ENCODE data around the gene IFT80. TPM values are rescaled to one million over a fixed set of nuclear protein-coding genes. Genes with fewer than 3 reads are reported as not detected.
A peak's percentile ranks its signal among the peaks of the same experiment; 100 is the strongest.

Gene IFT80
- total and polyA plus RNA-seq, 4 experiments from 2014 or later, result 4.1 to 38.8 (median 19.6) TPM

GRCh38 chr3:160413613-160414248 lies 14.7 kb upstream of the IFT80 start:
- Histone ChIP-seq H3K27ac (ENCODE audit: low read depth, low read length) (no peak overlapping the region), H3K27me3 (ENCODE audit: insufficient read depth, low read length) (no peaks in the 10 kb centered on the region), H3K9me3 (ENCODE audit: control insufficient read depth in 1 of 2, low read length in 2 of 2) (no peaks in the 10 kb centered on the region), H3K4me3 (ENCODE audit: low read length in 2 of 2) (no peak overlapping the region), H3K4me1 (ENCODE audit: insufficient read depth, low read length) (peaks cover 13% of the 10 kb centered on the region), H3K36me3 (ENCODE audit: insufficient read depth, low read length) (peaks cover 4% of the 10 kb centered on the region)
- ChIA-PET CTCF (ENCODE audit: partially characterized antibody) (interaction anchor here (0.7 to 5.5 kb wide), 27 partner anchors 10 to 528 kb away, joined by 3 to 63 read pairs (median 6); partner anchors contain the start of genes IFT80, IL12A, SMC4 and TRIM59), POLR2A (ENCODE audit: partially characterized antibody) (interaction anchor here (1.0 to 4.4 kb wide), 3 partner anchors 11 to 35 kb away, joined by 4 to 18 read pairs (median 9); partner anchors contain the start of genes SMC4 and TRIM59)
- H3K4me1 Mint-ChIP-seq, result peaks cover 10 to 21% (median 16%) of the 10 kb centered on the region in 4 donors
- peak; percentile 68 to 74 (median 70) for DNase-seq
- no peaks in the 10 kb centered on the region for H3K9me3 Mint-ChIP-seq
- no peaks in the 10 kb centered on the region for H3K27me3 Mint-ChIP-seq
- H3K4me3 Mint-ChIP-seq, result no peak overlapping the region
- intact Hi-C loops (cut with micrococcal nuclease), result loop anchor here (1.0 to 5.0 kb wide), 5 partner anchors 71 to 1569 kb away; partner anchors contain the start of gene IL12A
- peaks cover 4 to 43% of the 10 kb centered on the region in 2 donors for H3K36me3 Mint-ChIP-seq
- peak overlapping the region in 3 of 7 donors; percentile 17 to 64 (median 33) for H3K27ac Mint-ChIP-seq

DNA sequence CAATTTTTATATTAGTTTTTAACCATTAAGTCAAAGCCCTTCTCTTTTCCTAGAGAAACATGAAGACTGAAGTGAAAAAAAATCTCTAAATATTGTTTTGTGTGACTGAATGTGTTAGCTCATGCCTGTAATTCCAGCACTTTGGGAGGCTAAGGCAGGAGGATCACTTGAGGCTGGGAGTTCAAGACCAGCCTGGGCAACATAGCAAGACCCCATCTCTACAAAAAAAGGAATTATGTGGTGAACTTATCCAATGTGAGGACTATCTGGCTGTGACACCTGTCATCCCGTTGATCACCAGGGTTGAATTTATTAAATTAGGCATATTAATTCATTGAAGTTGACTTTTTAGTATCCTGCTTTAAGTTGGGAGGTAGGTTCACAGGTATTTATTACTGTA lies 13.5 kb upstream of the IFT80 start:
- intact Hi-C loops (cut with micrococcal nuclease), result loop anchor here (2.0 to 5.0 kb wide), 2 partner anchors 70 to 1568 kb away; no protein-coding TSS in a partner anchor
- ChIA-PET POLR2A (ENCODE audit: partially characterized antibody) (interaction anchor here (0.8 to 4.4 kb wide), 5 partner anchors 9 to 38 kb away, joined by 4 to 18 read pairs (median 4); partner anchors contain the start of genes SMC4 and TRIM59), CTCF (ENCODE audit: partially characterized antibody) (interaction anchor here (0.8 to 5.5 kb wide), 15 partner anchors 10 to 426 kb away, joined by 3 to 63 read pairs (median 10); partner anchors contain the start of genes IFT80, IL12A, SMC4 and TRIM59)
- Mint-ChIP-seq H3K4me3 (no peak overlapping the region), H3K27me3 (no peaks in the 10 kb centered on the region), H3K4me1 (peaks cover 10 to 21% (median 20%) of the 10 kb centered on the region in 4 donors), H3K9me3 (no peaks in the 10 kb centered on the region), H3K27ac (peak overlapping the region in 1 of 7 donors; percentile 4), H3K36me3 (peaks cover 4 to 38% of the 10 kb centered on the region in 2 donors)
- no peak for DNase-seq
- Histone ChIP-seq H3K4me3 (ENCODE audit: low read length in 2 of 2) (no peak overlapping the region), H3K4me1 (ENCODE audit: insufficient read depth, low read length) (peaks cover 13% of the 10 kb centered on the region), H3K36me3 (ENCODE audit: insufficient read depth, low read length) (no peaks in the 10 kb centered on the region), H3K27ac (ENCODE audit: low read depth, low read length) (no peak overlapping the region), H3K9me3 (ENCODE audit: control insufficient read depth in 1 of 2, low read length in 2 of 2) (no peaks in the 10 kb centered on the region), H3K27me3 (ENCODE audit: insufficient read depth, low read length) (no peaks in the 10 kb centered on the region)

DNA sequence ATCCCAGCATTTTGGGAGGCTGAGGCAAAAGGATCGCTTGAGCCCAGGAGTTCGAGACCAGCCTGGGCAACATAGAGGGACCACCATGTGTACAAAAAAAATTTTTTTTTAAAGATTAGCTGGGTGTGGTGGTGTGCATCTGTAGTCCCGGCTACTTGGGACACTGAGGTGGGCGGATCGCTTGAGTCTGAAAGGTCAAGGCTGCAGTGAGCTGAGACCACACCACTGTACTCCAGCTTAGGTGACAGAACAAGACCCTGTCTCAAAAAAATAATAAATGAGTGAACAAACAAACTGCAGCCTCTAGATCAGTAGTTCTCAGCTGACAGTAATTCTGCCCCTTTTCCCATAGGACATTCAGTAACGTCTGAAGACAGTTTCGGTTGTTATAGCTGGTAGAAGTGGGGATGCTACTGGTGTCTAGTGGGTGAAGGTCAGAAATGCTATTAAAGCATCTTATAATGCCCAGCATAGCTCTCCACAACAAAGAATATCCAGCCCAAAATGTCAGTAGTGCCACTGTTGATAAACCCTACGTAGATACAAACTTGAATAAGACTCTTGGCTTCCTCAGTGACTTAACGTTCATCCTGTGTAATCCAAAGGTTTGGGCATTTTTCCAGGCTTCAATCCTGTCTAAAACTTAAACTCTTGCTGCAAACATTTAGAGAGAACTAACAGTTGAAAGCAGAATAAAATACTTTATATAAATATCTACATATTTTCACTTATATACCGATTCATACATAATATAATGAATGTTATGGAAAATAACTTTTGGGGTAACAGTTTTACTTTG lies 11.0 kb upstream of the IFT80 start:
- no peak overlapping the region for H3K27ac ChIP-seq (ENCODE audit: low read depth, low read length)
- peaks cover 0 to 11% (median 10%) of the 10 kb centered on the region in 4 donors for H3K4me1 Mint-ChIP-seq
- intact Hi-C loops (cut with micrococcal nuclease), result loop anchor here (5.0 kb wide), 1 partner anchor 68 kb away; no protein-coding TSS in a partner anchor

DNA sequence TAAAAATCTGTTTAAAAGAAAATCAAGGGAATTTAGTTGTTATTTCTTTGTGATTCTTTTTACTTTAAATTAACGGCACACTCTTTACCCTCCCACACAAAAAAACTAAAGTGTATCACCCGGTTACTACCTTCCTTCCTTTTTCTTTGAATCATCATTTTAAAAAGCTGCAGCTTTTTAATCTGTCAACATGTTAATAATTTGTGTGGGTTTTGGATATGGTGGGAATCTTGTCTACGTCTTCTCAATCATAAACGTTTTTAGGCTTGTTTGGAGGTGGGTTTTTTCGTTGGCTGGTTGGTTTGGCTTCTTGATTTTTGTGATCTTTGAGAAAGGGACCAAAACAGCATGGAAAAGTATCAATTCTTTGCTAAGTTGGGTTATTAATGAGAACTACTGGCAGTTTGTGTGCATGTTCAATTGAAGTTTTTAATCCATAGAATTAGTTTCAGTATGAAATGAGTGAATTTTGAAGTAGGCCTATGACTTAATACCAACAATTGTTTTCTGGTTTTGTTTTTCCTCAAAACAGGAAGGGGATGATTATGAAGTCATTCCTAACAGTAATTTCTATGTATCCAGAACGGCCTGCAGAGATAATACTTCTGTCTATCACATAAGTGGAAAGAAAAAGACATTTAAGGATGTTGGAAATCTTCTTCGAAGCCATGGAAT lies 4.9 kb upstream of the IFT80 start:
- Mint-ChIP-seq H3K27ac (peak overlapping the region; percentile 26 to 90 (median 66)), H3K27me3 (no peaks in the 10 kb centered on the region), H3K4me3 (peak overlapping the region; percentile 67 to 88 (median 82)), H3K36me3 (peaks cover 4 to 38% of the 10 kb centered on the region in 2 donors), H3K4me1 (peaks cover 25 to 50% (median 31%) of the 10 kb centered on the region in 4 donors), H3K9me3 (peaks cover 0 to 11% (median under 1%) of the 10 kb centered on the region in 8 donors)
- ChIA-PET CTCF (ENCODE audit: partially characterized antibody) (interaction anchor here (0.6 to 2.6 kb wide), 2 partner anchors 9 to 12 kb away, joined by 3 to 21 read pairs; no protein-coding TSS in a partner anchor), POLR2A (ENCODE audit: partially characterized antibody) (interaction anchor here (0.9 to 3.1 kb wide), 3 partner anchors 8 to 46 kb away, joined by 4 to 9 read pairs (median 9); partner anchors contain the start of gene TRIM59)
- Histone ChIP-seq H3K27ac (ENCODE audit: low read depth, low read length) (peak overlapping the region; percentile 31), H3K36me3 (ENCODE audit: insufficient read depth, low read length) (no peaks in the 10 kb centered on the region), H3K9me3 (ENCODE audit: control insufficient read depth in 1 of 2, low read length in 2 of 2) (no peaks in the 10 kb centered on the region), H3K27me3 (ENCODE audit: insufficient read depth, low read length) (no peaks in the 10 kb centered on the region), H3K4me1 (ENCODE audit: insufficient read depth, low read length) (peaks cover 31% of the 10 kb centered on the region), H3K4me3 (ENCODE audit: low read length in 2 of 2) (peak overlapping the region in 1 of 2 donors; percentile 36)
- intact Hi-C loops (cut with micrococcal nuclease), result loop anchor here (5.0 kb wide), 1 partner anchor 177 kb away; the partner anchor contains the start of gene C3orf80
- DNase-seq, result no peak

More for the DNA sequence above, 11.0 kb upstream of the IFT80 start:
- H3K36me3 Mint-ChIP-seq, result peaks cover 4 to 23% of the 10 kb centered on the region in 2 donors
- H3K27me3 ChIP-seq (ENCODE audit: insufficient read depth, low read length), result no peaks in the 10 kb centered on the region
- no peak for DNase-seq
- no peaks in the 10 kb centered on the region for H3K27me3 Mint-ChIP-seq
- H3K9me3 ChIP-seq (ENCODE audit: control insufficient read depth in 1 of 2, low read length in 2 of 2), result no peaks in the 10 kb centered on the region
- no peak overlapping the region for H3K4me3 ChIP-seq (ENCODE audit: low read length in 2 of 2)
- no peaks in the 10 kb centered on the region for H3K9me3 Mint-ChIP-seq
- peak overlapping the region in 2 of 7 donors; percentile 3 to 15 for H3K27ac Mint-ChIP-seq
- POLR2A ChIA-PET (ENCODE audit: partially characterized antibody), result interaction anchor here (0.6 to 2.5 kb wide), 7 partner anchors 9 to 1140 kb away, joined by 3 to 9 read pairs (median 4); partner anchors contain the start of genes SMC4 and TRIM59
- no peak overlapping the region for H3K4me3 Mint-ChIP-seq
- H3K36me3 ChIP-seq (ENCODE audit: insufficient read depth, low read length), result no peaks in the 10 kb centered on the region
- CTCF ChIA-PET (ENCODE audit: partially characterized antibody), result interaction anchor here (1.0 to 3.9 kb wide), 7 partner anchors 8 to 581 kb away, joined by 3 to 21 read pairs (median 3); partner anchors contain the start of genes IFT80, IL12A and SMC4
- peaks cover under 1% of the 10 kb centered on the region for H3K4me1 ChIP-seq (ENCODE audit: insufficient read depth, low read length)

GRCh38 chr3:160403028-160403545 lies 4.1 kb upstream of the IFT80 start:
- POLR2A ChIA-PET (ENCODE audit: partially characterized antibody), result interaction anchor here (0.6 to 3.1 kb wide), 6 partner anchors 9 to 364 kb away, joined by 3 to 9 read pairs (median 4); partner anchors contain the start of genes KPNA4 and TRIM59
- H3K36me3 ChIP-seq (ENCODE audit: insufficient read depth, low read length), result no peaks in the 10 kb centered on the region
- peak overlapping the region; percentile 70 to 98 (median 92) for H3K4me3 Mint-ChIP-seq
- no peaks in the 10 kb centered on the region for H3K9me3 ChIP-seq (ENCODE audit: control insufficient read depth in 1 of 2, low read length in 2 of 2)
- peak overlapping the region in 1 of 2 donors; percentile 15 for H3K4me3 ChIP-seq (ENCODE audit: low read length in 2 of 2)
- no peaks in the 10 kb centered on the region for H3K27me3 Mint-ChIP-seq
- H3K9me3 Mint-ChIP-seq, result peaks cover 0 to 11% (median under 1%) of the 10 kb centered on the region in 8 donors
- peak overlapping the region; percentile 91 for H3K27ac ChIP-seq (ENCODE audit: low read depth, low read length)
- DNase-seq, result no peak
- H3K27me3 ChIP-seq (ENCODE audit: insufficient read depth, low read length), result no peaks in the 10 kb centered on the region
- CTCF ChIA-PET (ENCODE audit: partially characterized antibody), result interaction anchor here (0.6 to 2.6 kb wide), 4 partner anchors 8 to 371 kb away, joined by 3 to 21 read pairs (median 6); no protein-coding TSS in a partner anchor
- peak overlapping the region in 5 of 7 donors; percentile 22 to 85 (median 66) for H3K27ac Mint-ChIP-seq
- peaks cover 29 to 51% (median 36%) of the 10 kb centered on the region in 4 donors for H3K4me1 Mint-ChIP-seq
- peaks cover 37% of the 10 kb centered on the region for H3K4me1 ChIP-seq (ENCODE audit: insufficient read depth, low read length)
- H3K36me3 Mint-ChIP-seq, result peaks cover 4 to 42% of the 10 kb centered on the region in 2 donors
- intact Hi-C loops (cut with micrococcal nuclease), result loop anchor here (5.0 kb wide), 1 partner anchor 176 kb away; the partner anchor contains the start of gene C3orf80
